T-cell (primary cell): ENCODE results near the gene APC2. TPM values are rescaled to one million over a fixed set of nuclear protein-coding genes. Genes with fewer than 3 reads are reported as not detected.
"Not testable (repeated sequence)": the region's sequence is repeated elsewhere in the genome, so short reads cannot be mapped to it uniquely, and the experiment has no call there.

ENCODE experiments used
- ATAC-seq, 4 experiments: fragments of 200-7000 bp in 3 of 4; fragments of 150-1000 bp in 1 of 4; cut with Tn5 transposase; replicated peaks in 1 of 4; 1 replicate in 3 of 4; 2 replicates in 1 of 4; pipeline ENCODE4 v1.10.0; 2021; ENCODE audit warnings: moderate library complexity in 3 of 4, mild to moderate bottlenecking in 2 of 4, moderate number of reproducible peaks in 1 of 4
- CTCF ChIA-PET, 2 donors: fragments of 300-600 bp; sonication (Branson Sonifier 250); formaldehyde crosslinking; loops; one replicate each; lab custom pipeline; 2022; ENCODE audit warnings: antibody characterized with exemption in 2 of 2; lab: Charles Lee
- POLR2A ChIA-PET, 2 donors: fragments of 300-600 bp; sonication (Branson Sonifier 250); formaldehyde crosslinking; loops; one replicate each; lab custom pipeline; 2022; ENCODE audit warnings: antibody characterized with exemption in 2 of 2; lab: Charles Lee
- DNase-seq, 35 experiments: peaks; one replicate each; pipeline versions ENCODE4 v3.0.0 to v3.0.0-alpha.2; 2013 to 2023
- H3K27ac ChIP-seq: one replicate; pipeline ENCODE4 v1.5.1; 2013; ENCODE audit warnings: low read length
- H3K27me3 ChIP-seq, 2 experiments: replicated peaks in 1 of 2; 1 replicate in 1 of 2; 2 replicates in 1 of 2; pipeline versions ENCODE4 v1.6.1 to v1.7.0; 2013; ENCODE audit warnings: low read length in 1 of 2, mixed read lengths in 1 of 2; ENCODE audit not compliant: control insufficient read depth in 2 of 2, insufficient read depth in 2 of 2; ENCODE audit errors: extremely low read depth in 1 of 2
- H3K36me3 ChIP-seq, 2 donors: 1 replicate in 1 of 2; 2 replicates in 1 of 2; pipeline versions ENCODE4 v1.6.1 to v1.7.0; 2013; ENCODE audit warnings: low read length in 1 of 2; ENCODE audit not compliant: control insufficient read depth in 2 of 2, insufficient read depth in 1 of 2; ENCODE audit errors: extremely low read depth in 1 of 2
- H3K4me1 ChIP-seq, 2 experiments: 1 replicate in 1 of 2; 2 replicates in 1 of 2; pipeline versions ENCODE4 v1.6.1 to v1.7.0; 2013; ENCODE audit warnings: low read length in 2 of 2, mixed read lengths in 1 of 2; ENCODE audit not compliant: insufficient read depth in 2 of 2, control insufficient read depth in 1 of 2; ENCODE audit errors: extremely low read depth in 1 of 2
- H3K4me3 ChIP-seq, 2 donors: 1 replicate in 1 of 2; 2 replicates in 1 of 2; pipeline versions ENCODE4 v1.5.1 to v1.7.0; 2013; ENCODE audit warnings: mild to moderate bottlenecking in 2 of 2, low read length in 1 of 2, moderate library complexity in 1 of 2; ENCODE audit not compliant: control insufficient read depth in 1 of 2; ENCODE audit errors: extremely low read depth in 1 of 2
- H3K9me3 ChIP-seq: 2 replicates; pipeline ENCODE4 v1.7.0; 2013
- H3K27ac Mint-ChIP-seq, 2 donors: one replicate each; pipeline ENCODE4 v1.8.0; 2020 to 2021; ENCODE audit warnings: mild to moderate bottlenecking in 2 of 2, mixed read lengths in 2 of 2
- H3K27me3 Mint-ChIP-seq, 2 donors: one replicate each; pipeline ENCODE4 v1.8.0; 2021 to 2022; ENCODE audit warnings: mixed read lengths in 2 of 2
- H3K36me3 Mint-ChIP-seq: one replicate; pipeline ENCODE4 v1.8.0; 2021; ENCODE audit warnings: mixed read lengths
- H3K4me1 Mint-ChIP-seq, 3 donors: one replicate each; pipeline ENCODE4 v1.8.0; 2020 to 2022; ENCODE audit warnings: mixed read lengths in 3 of 3, mild to moderate bottlenecking in 1 of 3
- H3K4me3 Mint-ChIP-seq, 3 donors: one replicate each; pipeline ENCODE4 v1.8.0; 2020 to 2022; ENCODE audit warnings: mild to moderate bottlenecking in 3 of 3, mixed read lengths in 3 of 3, moderate library complexity in 3 of 3
- H3K9me3 Mint-ChIP-seq, 3 donors: one replicate each; pipeline ENCODE4 v1.8.0; 2020 to 2022; ENCODE audit warnings: mixed read lengths in 3 of 3
- WGBS: methylation state at CpG from one replicate; pipeline ENCODE4 v1.1.5; 2013; ENCODE audit warnings: missing lambda C conversion rate; ENCODE audit not compliant: insufficient coverage; 5-methylcytosine and 5-hydroxymethylcytosine counted together
- total RNA-seq, 35 experiments: library from RNA in 6 of 35; stranded (reverse) in 6 of 35; fragments of 120-200 nt in 1 of 35; gene quantifications; one replicate each; pipeline versions ENCODE4 v1.2.1 to v1.2.4 and lab custom pipeline; 2013 to 2026

The APC2 gene
- total RNA-seq, 5 donors from 2014 or later (not counting 1 experiment from before 2014, with no cell fraction given) = 0.08 to 0.29 (median 0.13) TPM

DNA sequence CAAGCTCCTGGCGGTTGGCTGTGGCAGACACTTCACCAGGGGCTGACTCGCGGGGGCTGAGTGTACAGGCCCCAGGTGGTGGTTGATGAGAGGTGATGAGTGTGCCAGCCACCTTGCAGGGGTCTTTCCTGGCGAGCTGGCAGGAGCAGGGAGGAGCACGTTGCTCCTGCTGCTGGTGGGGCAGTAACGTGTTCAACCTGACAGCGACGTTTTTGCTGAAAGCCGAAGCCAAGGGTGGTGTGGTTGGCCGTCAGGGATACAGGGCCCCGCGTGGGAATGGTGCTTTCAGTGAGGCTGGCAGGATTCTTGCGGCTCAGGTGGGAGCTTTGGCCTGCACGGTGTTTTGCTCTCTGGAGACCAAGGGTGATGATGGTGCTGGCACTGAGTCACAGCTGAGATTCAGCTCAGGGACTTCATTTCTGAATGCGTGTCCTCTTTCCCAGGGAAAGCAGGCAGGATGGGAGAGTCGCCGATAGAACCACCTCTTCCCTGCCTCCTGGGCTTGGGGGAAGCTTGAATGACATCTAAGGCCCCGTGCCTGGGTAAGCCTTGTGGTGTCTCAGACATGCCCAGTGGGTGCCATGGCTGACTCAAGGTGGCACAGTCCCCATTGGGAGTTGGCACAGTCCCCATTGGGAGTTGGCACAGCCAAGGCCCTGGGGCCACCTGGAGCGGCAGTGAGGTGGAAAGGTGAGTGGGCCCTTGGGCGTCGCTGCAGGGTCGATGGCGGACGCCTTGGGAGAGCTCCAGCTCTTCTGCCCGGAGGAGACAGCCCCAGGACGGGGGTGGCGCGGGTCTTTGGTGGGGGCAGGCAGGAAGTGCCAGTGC lies 33.7 kb upstream of the APC2 start:
- ATAC-seq (no peak), DNase-seq (no peak)
- Histone ChIP-seq H3K27me3 (no peaks in the 10 kb centered on the region), H3K36me3 (peaks cover 39 to 57% of the 10 kb centered on the region in 2 donors), H3K27ac (peak overlapping the region; percentile 16), H3K4me3 (no peak overlapping the region), H3K4me1 (peaks cover 5 to 68% of the 10 kb centered on the region in 2 experiments), H3K9me3 (no peaks in the 10 kb centered on the region)
- H3K4me1 Mint-ChIP-seq = peaks cover 47 to 64% (median 62%) of the 10 kb centered on the region in 3 donors
- ChIA-PET POLR2A (no interaction called here), CTCF (no interaction called here)
- peak overlapping the region in 2 of 3 donors; percentile 9 to 43 for H3K4me3 Mint-ChIP-seq
- peaks cover 20% of the 10 kb centered on the region for H3K36me3 Mint-ChIP-seq
- no peaks in the 10 kb centered on the region for H3K9me3 Mint-ChIP-seq
- WGBS = 89% methylated on average over 18 of the region's 28 CpGs
- H3K27ac Mint-ChIP-seq = peak overlapping the region; percentile 44 to 59
- no peaks in the 10 kb centered on the region for H3K27me3 Mint-ChIP-seq

DNA sequence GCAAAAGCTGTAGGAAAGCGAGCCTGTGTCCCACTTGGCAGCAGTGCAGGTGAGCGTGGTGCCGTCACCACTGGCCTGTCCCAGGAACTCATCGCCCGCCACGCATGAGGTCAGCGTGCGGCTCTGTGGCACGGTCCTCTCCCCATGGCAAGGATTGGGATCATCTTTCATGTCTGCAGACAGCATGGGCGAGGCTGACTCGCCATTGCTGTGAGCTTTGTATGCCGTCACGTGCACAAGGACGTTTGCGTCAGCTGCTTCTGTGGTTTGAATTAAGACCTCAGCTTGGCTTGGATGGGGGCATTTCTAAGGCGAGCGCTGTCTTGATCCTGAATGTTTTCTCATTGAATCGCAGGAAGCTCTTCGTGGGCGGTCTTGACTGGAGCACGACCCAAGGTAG lies 32.8 kb upstream of the APC2 start:
- peaks cover 37 to 55% (median 53%) of the 10 kb centered on the region in 3 donors for H3K4me1 Mint-ChIP-seq
- Histone ChIP-seq H3K9me3 (no peaks in the 10 kb centered on the region), H3K36me3 (peaks cover 44 to 64% of the 10 kb centered on the region in 2 donors), H3K27ac (no peak overlapping the region), H3K4me3 (no peak overlapping the region), H3K27me3 (no peaks in the 10 kb centered on the region), H3K4me1 (peaks cover 0 to 58% of the 10 kb centered on the region in 2 experiments)
- no peak for DNase-seq
- ChIA-PET CTCF (no interaction called here), POLR2A (no interaction called here)
- H3K27ac Mint-ChIP-seq = no peak overlapping the region
- ATAC-seq = no peak
- 91% methylated on average over 21 of the region's 21 CpGs for WGBS
- no peaks in the 10 kb centered on the region for H3K27me3 Mint-ChIP-seq
- H3K4me3 Mint-ChIP-seq = peak overlapping the region in 1 of 3 donors; percentile 27
- H3K36me3 Mint-ChIP-seq = peaks cover 21% of the 10 kb centered on the region
- H3K9me3 Mint-ChIP-seq = no peaks in the 10 kb centered on the region

DNA sequence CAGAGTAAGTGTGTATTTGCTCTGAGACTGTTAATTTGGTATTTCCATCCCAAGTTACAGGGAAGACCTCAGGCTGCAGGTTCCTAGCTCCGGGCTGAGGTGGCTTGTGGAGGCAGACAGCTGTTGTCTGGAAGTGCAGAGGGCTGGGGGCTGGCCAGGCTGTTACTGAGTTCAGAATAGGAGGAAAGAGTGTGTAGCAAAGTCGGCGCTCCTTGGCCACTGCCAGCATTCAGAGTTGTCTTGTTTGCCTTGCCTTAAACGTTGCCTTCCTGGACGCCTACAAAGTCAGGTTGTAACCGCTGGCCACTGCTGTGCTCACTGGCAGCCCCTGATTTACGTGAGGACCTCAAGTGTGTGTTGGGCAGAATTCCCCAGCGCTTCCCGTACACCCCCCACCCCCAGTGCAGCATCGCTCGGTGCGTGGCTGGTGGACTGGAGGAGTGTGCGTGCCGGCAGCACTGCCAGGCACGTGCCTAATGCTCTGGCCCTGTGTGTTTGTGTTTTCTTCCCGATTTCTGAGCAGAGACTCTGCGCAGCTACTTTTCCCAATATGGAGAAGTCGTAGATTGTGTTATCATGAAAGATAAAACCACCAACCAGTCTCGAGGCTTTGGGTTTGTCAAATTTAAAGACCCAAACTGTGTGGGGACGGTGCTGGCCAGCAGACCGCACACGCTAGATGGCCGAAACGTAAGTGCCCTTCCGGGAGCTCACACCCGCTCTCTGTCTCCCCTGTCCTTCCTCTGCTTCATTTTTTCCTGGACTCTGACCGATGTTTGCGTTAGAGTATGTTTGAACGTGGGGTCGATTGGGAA lies 32.0 kb upstream of the APC2 start:
- no peak for ATAC-seq
- no peaks in the 10 kb centered on the region for H3K27me3 ChIP-seq
- WGBS = 86% methylated on average over 10 of the region's 30 CpGs
- DNase-seq = no peak
- H3K4me1 ChIP-seq = peaks cover 0 to 51% of the 10 kb centered on the region in 2 experiments
- H3K9me3 Mint-ChIP-seq = no peaks in the 10 kb centered on the region
- CTCF ChIA-PET = no interaction called here
- H3K27ac Mint-ChIP-seq = no peak overlapping the region
- peaks cover 36 to 49% (median 49%) of the 10 kb centered on the region in 3 donors for H3K4me1 Mint-ChIP-seq
- H3K36me3 Mint-ChIP-seq = peaks cover 27% of the 10 kb centered on the region
- H3K27me3 Mint-ChIP-seq = no peaks in the 10 kb centered on the region
- peaks cover 43 to 67% of the 10 kb centered on the region in 2 donors for H3K36me3 ChIP-seq
- peak overlapping the region in 1 of 3 donors; percentile 27 for H3K4me3 Mint-ChIP-seq
- POLR2A ChIA-PET = no interaction called here
- H3K9me3 ChIP-seq = no peaks in the 10 kb centered on the region
- no peak overlapping the region for H3K27ac ChIP-seq
- H3K4me3 ChIP-seq = no peak overlapping the region

GRCh38 chr19:1418496-1418775 lies 31.5 kb upstream of the APC2 start:
- H3K4me3 Mint-ChIP-seq = no peak overlapping the region
- POLR2A ChIA-PET = no interaction called here

DNA sequence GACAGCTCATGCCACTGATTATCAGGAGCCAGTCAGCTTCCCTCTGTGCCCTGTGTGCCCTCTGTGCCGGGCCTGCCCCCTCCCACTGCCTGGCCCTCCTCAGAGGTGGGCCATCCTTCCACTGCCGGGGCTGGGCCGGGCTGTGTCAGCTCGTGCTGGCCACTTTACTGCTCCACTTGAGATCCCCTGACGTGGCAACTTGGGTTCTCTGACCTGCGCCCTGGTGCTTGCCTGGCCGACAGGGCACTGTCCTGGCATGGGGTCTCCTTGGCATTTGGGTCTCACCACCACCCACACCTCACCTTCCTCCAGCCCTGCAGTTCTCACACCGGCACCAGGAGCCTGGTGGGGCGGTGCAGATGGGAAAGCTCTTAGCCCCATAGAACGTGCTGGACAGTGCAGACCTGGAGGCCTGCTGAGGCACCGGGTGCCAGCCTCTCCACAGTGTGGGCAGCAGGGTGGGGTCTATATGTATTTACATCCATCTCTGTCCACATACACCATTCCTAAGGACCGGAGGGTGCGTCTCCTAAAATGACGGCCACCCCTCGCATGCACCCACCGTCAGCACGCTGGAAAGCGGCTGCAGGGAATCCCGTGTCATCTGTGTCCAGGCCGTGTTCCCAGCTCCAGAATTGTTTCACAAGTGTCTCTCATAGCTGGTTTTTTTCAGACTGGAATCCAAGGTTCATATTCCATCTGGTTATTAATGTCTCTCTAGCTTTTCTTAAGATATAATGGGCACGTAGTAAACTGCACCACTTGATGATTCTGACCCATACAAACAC lies 30.8 kb upstream of the APC2 start:
- no peaks in the 10 kb centered on the region for H3K9me3 Mint-ChIP-seq
- H3K27me3 Mint-ChIP-seq = no peaks in the 10 kb centered on the region
- H3K36me3 Mint-ChIP-seq = peaks cover 37% of the 10 kb centered on the region
- no peak overlapping the region for H3K4me3 Mint-ChIP-seq
- Histone ChIP-seq H3K9me3 (no peaks in the 10 kb centered on the region), H3K4me3 (no peak overlapping the region), H3K27me3 (no peaks in the 10 kb centered on the region), H3K36me3 (peaks cover 49 to 69% of the 10 kb centered on the region in 2 donors), H3K27ac (no peak overlapping the region), H3K4me1 (peaks cover 0 to 40% of the 10 kb centered on the region in 2 experiments)
- DNase-seq (no peak), ATAC-seq (peak in 1 of 4 experiments; percentile 20)
- WGBS = 96% methylated on average over 13 of the region's 21 CpGs
- ChIA-PET CTCF (no interaction called here), POLR2A (no interaction called here)
- H3K27ac Mint-ChIP-seq = no peak overlapping the region
- peaks cover 35 to 36% (median 36%) of the 10 kb centered on the region in 3 donors for H3K4me1 Mint-ChIP-seq

More at GRCh38 chr19:1418496-1418775, 31.5 kb upstream of the APC2 start:
- Mint-ChIP-seq H3K4me1 (peaks cover 34 to 43% (median 43%) of the 10 kb centered on the region in 3 donors), H3K9me3 (no peaks in the 10 kb centered on the region), H3K27ac (no peak overlapping the region), H3K36me3 (peaks cover 32% of the 10 kb centered on the region), H3K27me3 (no peaks in the 10 kb centered on the region)
- Histone ChIP-seq H3K27ac (no peak overlapping the region), H3K4me1 (peaks cover 0 to 46% of the 10 kb centered on the region in 2 experiments), H3K27me3 (no peaks in the 10 kb centered on the region), H3K4me3 (no peak overlapping the region), H3K9me3 (no peaks in the 10 kb centered on the region), H3K36me3 (peaks cover 45 to 67% of the 10 kb centered on the region in 2 donors)
- DNase-seq = no peak
- 98% methylated on average over 5 of the region's 13 CpGs for WGBS
- CTCF ChIA-PET = no interaction called here
- ATAC-seq = no peak

- H3K27me3 ChIP-seq, DNase-seq, H3K9me3 Mint-ChIP-seq, H3K4me3 ChIP-seq, H3K27ac ChIP-seq, H3K4me3 Mint-ChIP-seq, H3K27ac Mint-ChIP-seq, H3K9me3 ChIP-seq, ATAC-seq, H3K27me3 Mint-ChIP-seq: not testable (repeated sequence)
- H3K4me1 Mint-ChIP-seq = peaks cover 29 to 32% (median 31%) of the 10 kb centered on the region in 3 donors
- Histone ChIP-seq H3K4me1 (peaks cover 0 to 30% of the 10 kb centered on the region in 2 experiments), H3K36me3 (peaks cover 56 to 76% of the 10 kb centered on the region in 2 donors)
- no CpG with 5 or more reads among the region's 43 CpGs for WGBS
- peaks cover 40% of the 10 kb centered on the region for H3K36me3 Mint-ChIP-seq
- ChIA-PET CTCF (interaction anchor here in 1 of 2 donors (0.7 kb wide), 1 partner anchor 65 kb away, joined by 3 read pairs; no protein-coding TSS in a partner anchor), POLR2A (interaction anchor here in 1 of 2 donors (0.9 kb wide), 1 partner anchor 34 kb away, joined by 5 read pairs; no protein-coding TSS in a partner anchor)
These were observed 29.8 kb upstream of the APC2 start for GRCh38 chr19:1420085-1420484.
